ELF-1 (cell line): Measurements from ENCODE around the gene CD53.
"Not testable (repeated sequence)": the region's sequence is repeated elsewhere in the genome, so short reads cannot be mapped to it uniquely, and the experiment has no call there.

Experiments
- DNase-seq: peaks from one replicate; pipeline ENCODE4 v3.0.0-alpha.2; 2016; ENCODE audit warnings: low read depth, low spot score

The CD53 gene, protein sequence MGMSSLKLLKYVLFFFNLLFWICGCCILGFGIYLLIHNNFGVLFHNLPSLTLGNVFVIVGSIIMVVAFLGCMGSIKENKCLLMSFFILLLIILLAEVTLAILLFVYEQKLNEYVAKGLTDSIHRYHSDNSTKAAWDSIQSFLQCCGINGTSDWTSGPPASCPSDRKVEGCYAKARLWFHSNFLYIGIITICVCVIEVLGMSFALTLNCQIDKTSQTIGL

DNA sequence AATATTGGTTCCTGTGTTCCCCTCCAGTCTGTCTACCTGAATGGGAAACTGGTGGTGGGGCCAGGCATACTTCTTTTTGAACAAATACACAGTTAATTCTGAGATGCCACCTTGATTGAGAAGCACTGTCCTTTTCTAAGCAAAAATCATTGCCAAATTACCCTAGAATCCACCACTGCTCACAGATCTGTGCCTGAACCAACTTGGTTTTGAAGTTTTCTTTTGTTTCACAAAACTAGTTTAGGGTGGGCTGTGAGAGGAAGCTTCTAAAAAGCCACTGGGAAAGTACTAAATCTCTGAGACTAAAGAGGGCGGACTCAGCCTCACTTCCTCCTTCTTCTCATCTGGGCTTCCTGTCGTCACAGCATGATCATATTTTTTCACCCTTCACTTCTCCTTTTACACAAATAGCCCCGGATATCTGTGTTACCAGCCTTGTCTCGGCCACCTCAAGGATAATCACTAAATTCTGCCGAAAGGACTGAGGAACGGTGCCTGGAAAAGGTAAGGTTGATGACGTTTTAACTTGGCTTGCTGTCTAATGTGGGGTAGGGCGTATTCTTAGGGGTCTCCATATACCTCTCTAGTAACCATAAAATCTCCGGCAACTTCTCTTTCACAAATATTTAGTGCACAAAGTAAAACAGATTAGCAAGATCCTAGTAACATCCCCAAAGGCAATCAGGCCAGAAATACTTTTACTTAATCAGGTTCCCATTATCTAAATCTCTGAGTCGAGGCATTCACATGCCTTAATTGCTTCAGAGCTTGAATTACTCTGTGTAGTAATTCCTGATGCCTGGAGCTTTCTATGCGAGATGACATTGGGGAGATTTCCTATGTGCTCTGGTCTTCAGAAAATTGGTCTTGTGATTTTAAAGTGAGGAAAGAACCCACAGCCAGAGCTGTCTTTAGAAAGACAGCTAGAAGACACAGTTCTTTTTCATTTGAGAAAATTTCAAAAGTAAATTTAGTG, at the start of gene CD53:
Gene CD53 (plus strand): TSS at position 404 of the 976 bp plus-strand sequence. CDS start 18,261 bp downstream, outside the sequence.
- no peak for DNase-seq

DNA sequence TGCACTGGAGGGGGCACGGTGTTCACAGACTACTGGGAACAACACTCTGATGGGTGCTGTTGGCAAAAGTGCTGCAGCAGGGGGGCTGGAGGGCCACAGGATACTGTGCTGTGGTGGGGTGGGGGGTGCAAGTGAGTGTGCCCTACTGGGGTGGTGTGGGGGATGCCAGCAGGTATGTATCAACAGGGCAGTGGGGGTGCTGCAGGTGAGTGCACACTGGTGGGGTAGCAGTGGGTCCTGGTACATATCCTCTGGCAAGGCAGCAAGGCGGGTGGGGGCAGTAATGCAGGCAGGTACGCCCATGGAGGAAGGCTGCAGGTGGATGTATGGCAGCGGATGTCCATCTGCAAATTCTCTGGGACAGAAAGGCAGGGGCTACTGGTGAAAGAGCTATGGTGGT, 48.8 kb upstream of the CD53 start:
- no peak for DNase-seq

DNA sequence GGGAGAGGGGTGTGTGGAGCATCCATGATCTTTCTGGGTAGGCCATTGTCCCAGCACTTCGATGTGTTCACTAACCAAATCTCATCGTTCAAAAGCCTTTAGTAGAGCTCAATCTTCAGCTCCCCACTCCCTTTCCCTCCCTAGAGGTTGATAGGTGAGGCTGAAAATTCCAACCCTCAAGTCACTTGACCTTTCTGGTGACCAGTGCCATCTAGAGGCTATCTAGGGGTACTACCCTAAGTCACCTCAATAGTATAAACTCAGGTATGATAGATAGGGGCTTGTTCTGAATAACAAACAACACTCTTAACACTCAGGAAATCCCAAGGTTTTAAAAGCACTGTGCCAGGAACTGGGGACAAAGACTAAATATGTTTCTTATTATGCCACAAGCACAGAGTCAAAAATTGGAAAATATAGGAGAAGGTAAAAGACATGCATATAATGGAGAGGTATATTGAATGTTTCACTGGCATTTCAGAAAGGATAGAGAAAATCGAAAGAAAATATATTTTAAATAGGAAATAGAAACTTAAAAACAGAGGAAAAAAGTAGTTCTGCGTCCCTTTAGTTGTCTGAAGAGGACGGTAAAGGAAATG, 42.9 kb upstream of the CD53 start:
- peak; percentile 27 for DNase-seq

DNA sequence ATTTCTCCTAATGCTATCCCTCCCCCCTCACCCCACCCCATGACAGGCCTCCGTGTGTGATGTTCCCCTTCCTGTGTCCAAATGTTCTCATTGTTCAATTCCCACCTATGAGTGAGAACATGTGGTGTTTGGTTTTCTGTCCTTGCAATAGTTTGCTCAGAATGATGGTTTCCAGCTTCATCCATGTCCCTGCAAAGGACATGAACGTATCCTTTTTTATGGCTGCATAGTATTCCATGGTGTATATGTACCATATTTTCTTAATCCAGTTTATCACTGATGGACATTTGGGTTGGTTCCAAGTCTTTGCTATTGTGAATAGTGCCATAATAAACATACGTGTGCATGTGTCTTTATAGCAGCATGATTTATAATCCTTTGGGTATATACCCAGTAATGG, 39.2 kb upstream of the CD53 start:
- DNase-seq: not testable (repeated sequence)

DNA sequence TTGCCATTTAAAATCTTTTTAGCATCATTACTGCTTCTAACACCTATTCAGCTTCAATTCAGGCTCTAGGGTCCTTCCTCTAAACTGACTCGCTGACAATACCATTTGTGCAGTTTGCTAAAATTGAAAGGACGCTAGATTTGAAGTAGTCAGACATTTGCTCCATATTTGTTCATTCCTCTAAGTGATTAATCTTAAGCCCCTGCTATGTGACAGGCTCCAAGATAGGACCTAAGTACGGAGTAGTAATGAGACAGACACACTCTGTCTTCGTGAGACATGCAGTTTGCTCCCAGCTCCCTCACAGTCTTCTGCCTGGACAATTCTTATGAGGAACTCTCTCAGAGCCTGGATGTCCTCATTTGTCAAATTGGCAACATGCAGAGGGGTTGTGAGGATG, 26.1 kb upstream of the CD53 start:
- DNase-seq: no peak

DNA sequence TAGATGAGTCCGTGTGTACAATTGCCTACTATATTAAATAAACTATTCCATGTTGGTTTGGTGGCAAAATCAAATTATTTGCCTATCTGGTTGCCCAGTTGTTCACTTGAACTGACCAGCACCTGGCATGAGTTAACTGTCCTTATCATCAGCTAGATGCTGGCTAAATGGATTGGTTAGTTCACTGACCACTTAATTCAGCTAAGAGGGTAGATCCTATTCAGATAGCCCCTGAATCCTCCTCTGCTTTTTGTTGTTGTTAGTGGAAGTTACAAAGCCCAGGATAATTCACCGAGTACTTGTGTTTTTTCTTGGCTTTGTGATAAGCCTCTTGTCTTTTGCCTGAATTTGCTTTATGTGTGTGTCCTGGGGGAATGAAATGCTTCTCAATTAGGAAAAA, 22.8 kb upstream of the CD53 start:
- no peak for DNase-seq

DNA sequence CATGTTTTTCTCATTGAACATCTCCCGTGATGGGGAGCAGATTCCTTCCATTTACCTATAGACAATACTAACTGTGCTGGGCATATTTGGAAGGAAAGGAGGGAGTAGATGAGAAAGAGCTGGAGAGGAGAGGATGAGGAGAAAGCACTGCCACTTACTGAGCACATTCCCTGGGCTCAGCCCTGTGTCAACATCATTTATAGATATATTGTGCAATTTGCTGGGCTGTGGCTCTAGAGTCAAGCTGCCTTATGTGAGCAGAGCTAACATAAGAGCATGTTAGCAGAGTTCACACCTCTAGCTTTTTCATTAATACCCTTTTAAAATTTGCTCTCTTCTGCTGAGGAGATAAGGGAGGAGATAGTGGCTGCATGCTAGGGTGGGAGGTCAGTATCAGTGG, 22.3 kb upstream of the CD53 start:
- no peak for DNase-seq

DNA sequence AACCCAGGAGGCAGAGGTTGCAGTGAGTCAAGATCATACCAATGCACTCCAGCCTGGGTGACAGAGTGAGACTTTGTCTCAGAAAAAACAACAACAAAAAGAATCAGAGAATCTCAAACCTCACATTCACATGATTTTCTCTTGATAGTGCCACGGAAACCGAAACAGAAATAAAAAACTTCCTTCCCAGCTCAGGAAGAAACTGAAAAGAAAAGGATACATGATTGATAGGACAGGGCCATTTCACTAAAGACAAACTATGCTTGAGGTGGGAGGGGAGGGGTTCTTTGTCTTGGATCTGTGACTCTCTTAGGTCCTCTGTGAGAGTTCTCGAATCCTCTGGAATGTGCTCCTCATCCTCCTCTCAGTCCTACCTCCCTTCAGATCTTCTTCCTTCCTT, 19.8 kb upstream of the CD53 start:
- DNase-seq: no peak

DNA sequence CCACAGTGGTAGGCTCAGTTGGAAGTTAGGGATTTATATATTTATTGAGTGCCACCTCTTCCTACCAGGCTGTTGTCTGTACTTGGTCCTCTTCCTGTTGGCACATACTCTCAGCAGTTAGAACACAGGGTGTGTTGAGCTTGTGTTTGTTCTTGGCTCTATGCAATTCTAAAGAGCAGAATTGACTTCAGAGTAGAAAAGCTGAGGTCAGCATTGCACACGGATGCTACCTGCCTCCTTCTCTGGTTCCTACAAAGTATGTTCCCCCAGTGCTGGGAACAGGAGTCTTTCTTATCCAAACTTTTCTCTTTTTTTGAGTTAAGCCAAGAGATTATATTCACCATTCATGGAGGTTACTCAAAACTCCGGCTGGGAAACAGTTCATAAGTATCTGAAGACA, 16.5 kb upstream of the CD53 start:
- no peak for DNase-seq

DNA sequence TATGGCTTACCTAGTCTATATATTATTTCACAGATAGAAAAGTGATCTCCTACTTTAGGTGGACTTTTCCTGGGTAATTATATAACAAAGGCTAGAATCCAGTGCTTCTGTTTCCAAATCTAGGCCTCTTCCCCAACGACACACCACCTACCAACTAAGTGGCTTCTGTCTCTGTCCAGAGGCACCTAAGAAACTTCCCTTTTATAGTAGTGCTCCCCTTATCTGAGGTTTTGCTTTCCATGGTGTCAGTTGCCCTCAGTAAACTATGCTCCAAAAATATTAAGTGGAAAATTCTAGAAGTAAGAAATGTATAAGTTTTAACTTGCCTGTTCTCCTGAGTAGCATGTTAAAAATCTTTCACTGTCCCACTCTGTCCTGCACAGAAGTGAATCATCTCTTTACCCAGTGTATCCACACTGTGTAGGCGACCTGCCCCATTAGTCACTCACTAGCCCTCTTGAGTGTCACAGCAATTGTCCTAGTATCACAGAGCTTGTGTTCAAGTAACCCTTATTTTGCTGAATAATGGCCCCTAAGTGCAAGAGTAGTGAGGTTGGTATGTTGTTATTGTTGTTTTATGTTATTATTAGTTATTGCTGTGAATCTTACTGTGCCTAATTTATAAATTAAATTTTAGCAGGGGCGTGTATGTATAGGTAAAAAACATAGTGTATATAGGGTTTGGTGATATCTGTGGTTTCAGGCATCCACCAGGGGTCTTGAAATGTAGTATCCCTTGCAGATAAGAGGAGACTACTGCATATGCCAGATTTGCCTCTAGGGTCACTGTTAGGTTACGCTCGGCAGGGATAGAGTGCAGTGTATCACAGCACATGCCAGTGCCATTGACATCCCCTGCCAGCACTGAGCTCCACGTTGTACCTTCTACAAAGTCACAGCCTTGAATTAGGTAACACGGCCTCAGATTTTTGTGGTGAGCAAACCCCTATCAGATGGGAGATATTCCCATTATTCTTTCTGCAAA, 14.7 kb upstream of the CD53 start:
- DNase-seq: no peak

DNA sequence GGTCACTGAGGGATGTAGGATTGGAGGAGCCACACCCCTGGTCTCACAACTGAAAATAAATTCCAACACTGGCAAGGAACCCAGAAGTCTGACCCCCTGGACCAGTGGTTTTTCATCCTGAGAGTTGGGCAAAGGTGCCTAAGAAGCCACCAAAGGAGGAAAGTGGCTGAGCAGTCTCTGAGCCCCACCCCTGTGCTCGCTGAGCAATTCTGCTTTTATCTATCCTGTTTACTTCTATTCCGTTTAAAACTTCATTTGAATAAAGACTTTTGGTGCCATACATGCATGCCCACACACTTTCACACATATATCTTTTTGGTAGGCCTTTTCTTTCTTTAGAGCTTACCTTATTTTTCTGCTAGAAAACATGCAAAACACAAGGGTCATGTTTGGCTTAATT, 13.9 kb upstream of the CD53 start:
- no peak for DNase-seq

DNA sequence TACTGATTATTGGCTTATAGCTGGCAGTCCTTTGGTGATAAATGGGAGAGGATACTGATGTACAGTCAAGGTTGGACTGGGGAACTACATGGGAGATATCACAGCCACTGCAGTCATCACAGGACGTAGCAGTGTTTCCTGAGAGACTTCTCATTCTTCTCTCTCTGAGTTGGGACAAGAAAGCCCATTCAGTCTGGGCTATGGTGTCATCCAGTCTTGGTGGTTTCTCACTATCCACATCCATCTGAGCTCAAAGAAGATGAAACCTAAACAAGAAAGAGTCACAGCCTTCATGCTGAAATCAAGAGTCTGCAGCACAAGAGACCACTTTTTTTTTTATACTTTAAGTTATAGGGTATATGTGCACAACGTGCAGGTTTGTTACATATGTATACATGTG, 12.8 kb upstream of the CD53 start:
- DNase-seq: no peak

DNA sequence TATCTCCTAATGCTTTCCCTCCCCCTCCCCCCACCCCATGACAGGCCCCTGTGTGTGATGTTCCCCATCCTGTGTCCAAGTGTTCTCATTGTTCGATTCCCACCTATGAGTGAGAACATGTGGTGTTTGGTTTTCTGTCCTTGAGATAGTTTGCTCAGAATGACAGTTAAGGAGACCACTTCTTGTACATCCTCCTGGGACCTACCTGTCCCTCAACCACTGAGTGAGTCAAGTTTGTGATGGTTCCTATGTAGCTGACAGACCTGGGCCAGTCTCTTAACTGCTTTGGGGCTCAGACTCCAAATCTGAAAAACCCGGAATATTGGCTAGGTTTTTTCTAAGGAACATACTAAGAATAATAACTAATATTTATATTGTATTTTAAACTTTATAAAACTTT, 12.3 kb upstream of the CD53 start:
- not testable (repeated sequence) for DNase-seq

DNA sequence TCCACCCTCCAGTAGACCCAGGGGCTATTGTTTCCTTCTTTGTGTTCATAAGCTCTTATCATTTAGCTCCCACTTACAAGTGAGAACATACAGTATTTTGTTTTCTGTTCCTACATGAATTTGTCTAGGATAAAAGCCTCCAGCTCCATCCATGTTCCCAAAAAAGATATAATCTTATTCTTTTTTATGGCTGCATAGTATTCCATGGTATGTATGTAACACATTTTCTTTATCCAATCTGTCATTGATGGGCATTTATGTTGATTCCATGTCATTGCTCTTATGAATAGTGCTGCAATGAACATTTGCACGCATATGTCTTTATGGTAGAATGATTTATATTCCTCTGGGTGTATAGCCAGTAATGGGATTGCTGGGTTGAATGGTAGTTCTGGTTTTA, 11.0 kb upstream of the CD53 start:
- not testable (repeated sequence) for DNase-seq

DNA sequence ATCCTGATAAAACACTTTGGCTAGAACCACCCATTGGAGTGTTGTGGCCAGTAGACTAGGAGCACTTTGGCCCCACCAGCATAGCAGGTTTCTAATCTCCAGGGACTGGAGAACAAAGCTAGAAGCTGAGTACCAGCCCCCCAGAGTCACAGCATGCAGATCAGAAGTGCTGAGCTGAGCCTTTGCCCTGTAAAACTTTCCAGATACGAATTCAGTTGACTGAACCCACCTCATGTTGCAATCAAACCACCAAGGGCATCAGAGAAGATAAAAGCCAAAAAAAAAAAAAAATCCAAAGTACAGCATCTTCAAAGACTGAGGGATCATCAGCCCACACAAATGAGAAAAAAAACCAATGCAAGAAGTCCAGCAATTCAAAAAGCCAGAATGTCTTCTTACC, 8.7 kb upstream of the CD53 start:
- DNase-seq: no peak

DNA sequence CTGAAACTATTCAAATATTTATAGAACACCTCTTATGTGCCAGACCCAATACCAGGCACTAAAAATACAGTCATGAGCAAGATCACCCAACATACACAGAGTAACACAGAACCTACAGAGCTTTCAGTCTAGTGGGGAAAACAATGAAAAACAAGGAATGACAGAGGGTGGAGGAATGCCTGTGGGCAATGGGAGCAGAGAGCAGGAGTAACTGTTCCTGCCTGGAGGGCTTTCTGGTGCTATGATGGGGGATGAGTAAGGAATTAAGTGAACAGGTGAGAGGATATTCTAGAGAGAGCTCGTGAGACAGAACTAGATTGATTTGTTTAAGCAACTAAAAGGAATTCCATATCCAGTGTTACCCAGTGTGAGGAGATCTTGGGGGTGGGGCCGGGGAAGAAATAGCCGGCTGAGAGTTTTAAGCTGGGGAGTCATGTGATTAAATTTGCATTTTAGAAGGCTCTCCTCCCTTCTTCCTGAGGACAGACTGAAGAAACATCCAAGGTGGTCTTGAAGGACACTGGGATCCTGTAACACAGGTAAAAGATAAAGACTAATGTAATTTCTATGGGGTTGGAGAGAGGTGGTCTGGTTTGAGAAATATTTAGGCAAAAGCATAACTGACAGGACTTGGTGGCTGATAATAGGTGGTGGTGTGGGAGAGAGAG, 2.1 kb upstream of the CD53 start:
- DNase-seq: peak; percentile 41

DNA sequence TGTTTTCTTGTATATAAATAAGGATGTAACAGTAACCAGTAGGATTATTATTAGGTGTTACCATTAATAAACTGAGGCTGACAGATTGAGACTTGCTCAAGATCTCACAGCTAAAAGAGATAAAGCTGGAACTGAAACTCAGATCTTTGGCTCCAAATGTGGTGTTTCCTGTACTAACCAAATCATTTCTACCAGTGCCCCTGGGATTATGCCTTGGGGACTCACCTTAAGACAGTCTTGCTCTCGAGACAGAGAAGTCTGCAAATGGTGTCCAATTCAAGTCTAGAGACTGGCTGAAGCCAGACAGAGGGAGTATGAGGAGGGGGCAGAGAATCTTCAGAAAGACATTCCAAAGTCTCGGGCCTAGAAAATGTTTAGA, 593 bp upstream of the CD53 start:
- no peak for DNase-seq

DNA sequence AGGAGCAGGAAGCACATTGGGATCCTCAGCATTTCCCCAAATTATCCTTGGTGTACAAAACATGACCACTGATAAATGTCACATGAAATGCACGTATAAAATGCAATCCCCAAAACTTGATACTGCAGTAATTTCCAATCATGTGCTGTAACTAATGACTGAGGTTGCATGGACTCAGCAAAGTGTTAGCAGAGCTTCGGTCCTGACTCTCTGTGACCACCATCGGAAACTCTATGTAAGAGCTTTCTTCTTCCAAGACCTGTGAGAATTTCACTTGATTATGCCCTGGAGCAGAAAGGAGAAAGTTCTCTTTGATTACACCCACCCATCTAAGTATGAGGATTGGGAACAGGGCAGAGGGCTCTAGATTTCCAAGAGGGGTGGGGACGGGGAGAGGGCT, 908 bp downstream of the CD53 start:
- no peak for DNase-seq

DNA sequence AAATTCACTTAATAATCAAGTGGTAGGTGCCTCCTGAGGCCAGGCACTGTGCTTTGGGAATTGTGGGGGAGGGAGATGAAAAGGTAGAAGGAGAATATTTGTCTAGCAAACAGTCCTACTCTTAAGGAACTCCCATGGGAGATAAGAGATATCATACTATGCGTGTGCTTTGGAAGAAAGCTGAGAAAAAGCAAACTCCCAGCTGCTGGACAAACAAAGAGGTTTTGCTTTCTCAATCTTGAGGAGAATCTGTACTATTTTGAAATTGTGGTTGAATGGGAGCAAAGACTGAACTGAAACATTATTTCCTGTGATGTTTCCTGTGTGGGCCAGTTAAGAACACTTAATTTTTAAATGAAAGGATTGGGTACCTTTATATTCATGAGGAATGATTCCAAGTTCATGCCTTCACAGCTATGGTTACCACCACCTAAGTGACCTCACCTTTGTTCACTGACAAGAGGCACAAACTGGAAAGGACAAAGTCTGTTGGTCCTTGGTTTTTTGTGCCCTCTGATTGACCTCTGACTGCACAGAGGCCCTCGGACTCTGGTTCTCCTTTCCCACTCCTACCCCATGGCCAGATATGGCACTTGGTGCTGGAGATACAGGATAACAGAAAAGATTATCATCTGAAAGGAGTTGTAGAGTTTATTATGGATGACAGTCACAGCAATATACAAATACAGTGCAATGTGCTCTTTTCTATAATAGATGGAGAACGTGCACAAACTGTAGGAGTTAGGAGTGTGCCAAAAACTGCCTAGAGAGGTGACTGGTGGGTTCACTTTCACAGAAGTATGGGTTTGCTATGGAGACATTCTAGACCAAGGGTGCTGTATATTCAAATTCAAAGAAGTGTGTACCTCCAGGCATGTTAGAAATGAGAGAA, 1.6 kb downstream of the CD53 start:
- no peak for DNase-seq

DNA sequence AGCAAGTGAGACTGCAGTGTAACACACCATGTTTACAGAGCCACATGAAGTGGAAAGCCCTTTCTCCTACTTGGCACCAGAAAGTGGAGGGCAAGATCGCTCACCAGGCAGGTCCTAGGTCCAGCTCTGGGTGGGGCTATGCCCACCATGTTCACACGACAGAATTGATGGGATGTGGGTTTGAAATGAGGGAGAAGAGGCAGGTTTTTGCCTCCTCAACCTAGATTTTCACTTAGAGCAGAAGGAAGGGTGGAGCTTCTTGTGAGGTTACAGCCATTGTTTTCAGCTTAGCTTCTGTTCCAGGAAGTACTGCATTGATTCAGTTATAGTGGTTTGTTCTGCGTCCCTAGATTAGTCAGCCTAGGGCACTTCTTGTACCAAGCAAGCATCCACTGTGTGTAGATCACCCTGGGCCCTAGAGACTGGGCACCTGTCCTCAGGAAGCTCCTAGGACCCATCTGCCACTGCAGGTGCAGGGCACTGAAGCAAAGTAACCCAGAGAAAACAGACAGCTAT, 2.3 kb downstream of the CD53 start:
- DNase-seq: no peak
